ENCODE data around the gene TTLL5.

GRCh38 chr14:75647640-75648039, 13.4 kb upstream of the TTLL5 start:
- TF ChIP-seq GATA2 (IDR thresholded peaks at IDR 0.05; ENCODE audit: low read depth, low read length): no peak
- TF ChIP-seq GATA3 (IDR thresholded peaks at IDR 0.05; ENCODE audit: low read depth, low read length): no peak
